ENCODE measurements around the gene FBXL17. TPM values are rescaled to one million over a fixed set of nuclear protein-coding genes. Genes with fewer than 3 reads are reported as not detected.

FBXL17 gene
- total RNA-seq, 1 experiment from 2014 or later: 5.3 TPM

DNA sequence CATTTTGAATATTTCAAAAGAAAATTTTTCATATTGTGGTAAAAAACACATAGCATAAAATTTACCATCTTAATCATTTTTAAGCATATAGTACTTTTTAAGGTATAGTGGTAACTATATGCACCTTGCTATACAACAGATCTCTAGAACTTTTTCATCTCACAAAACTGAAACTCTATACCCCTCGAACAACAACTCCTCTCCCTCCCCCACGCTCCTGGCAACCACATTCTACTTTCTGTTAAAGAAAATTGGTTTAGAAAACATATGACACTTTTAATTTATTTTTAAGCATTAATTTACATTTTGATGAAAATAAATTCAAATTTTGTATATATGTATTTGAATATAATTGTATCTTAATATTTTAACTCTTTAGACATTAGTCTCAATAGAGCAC lies 563.9 kb downstream of the FBXL17 start:
- Histone ChIP-seq H3K9ac (ENCODE audit: extremely low read depth, insufficient read length, low read length) (no peak overlapping the region), H3K27ac (ENCODE audit: insufficient read length, low read depth, low read length) (no peak overlapping the region), H3K9me3 (ENCODE audit: control insufficient read depth, low read depth, low read length) (no peaks in the 10 kb centered on the region), H2AK5ac (ENCODE audit: insufficient read length, low read length) (no peak overlapping the region), H4K5ac (ENCODE audit: insufficient read length, low read depth, low read length) (no peak overlapping the region), H3T11ph (ENCODE audit: low read length) (no peak overlapping the region), H2BK20ac (ENCODE audit: low read depth, low read length, poor library complexity, severe bottlenecking) (no peak overlapping the region), H2BK12ac (ENCODE audit: insufficient read length, low read depth, low read length) (no peak overlapping the region), H3K18ac (ENCODE audit: insufficient read length, low read depth, low read length) (no peak overlapping the region), H3K79me1 (ENCODE audit: insufficient read depth, low read depth, low read length, poor library complexity, severe bottlenecking) (no peaks in the 10 kb centered on the region), H3K79me2 (ENCODE audit: insufficient read depth, low read length) (no peaks in the 10 kb centered on the region), H2BK120ac (ENCODE audit: low read depth, low read length, poor library complexity, severe bottlenecking) (no peak overlapping the region), H4K20me1 (ENCODE audit: control insufficient read depth, insufficient read depth, insufficient read length) (no peaks in the 10 kb centered on the region), H3K23me2 (ENCODE audit: insufficient read length, low read depth, low read length, poor library complexity, severe bottlenecking) (peaks cover 2% of the 10 kb centered on the region), H3K4me2 (ENCODE audit: insufficient read depth, insufficient read length, low read length) (no peak overlapping the region), H4K91ac (ENCODE audit: insufficient read length, low read depth, low read length) (no peak overlapping the region), H3K23ac (ENCODE audit: insufficient read length, low read depth, low read length) (no peak overlapping the region), H3K27me3 (ENCODE audit: insufficient read depth, low read length) (no peaks in the 10 kb centered on the region), H2BK15ac (ENCODE audit: low read depth, low read length) (no peak overlapping the region), H2BK5ac (ENCODE audit: insufficient read length, low read length) (no peak overlapping the region), H3K14ac (ENCODE audit: insufficient read depth, low read length) (no peak overlapping the region), H4K8ac (replicated peaks; ENCODE audit: insufficient read length, low read depth, low read length) (no peak overlapping the region), H3K56ac (ENCODE audit: insufficient read length, low read depth, low read length) (no peak overlapping the region), H3K4me1 (ENCODE audit: insufficient read depth, low read length) (peaks cover 2% of the 10 kb centered on the region; the same call in 1 of the 2 replicates), H2AFZ (ENCODE audit: low read length) (no peak overlapping the region), H3K4ac (ENCODE audit: low read depth, low read length) (no peak overlapping the region)
- Mint-ChIP-seq H3K4me1 (peaks cover 17 to 21% of the 10 kb centered on the region in 2 experiments), H3K9me3 (peaks cover 6% of the 10 kb centered on the region in 2 experiments), H3K27me3 (ENCODE audit: low read depth) (peaks cover 5% of the 10 kb centered on the region), H3K27ac (no peak overlapping the region), H3K4me3 (no peak overlapping the region), H3K36me3 (ENCODE audit: insufficient read depth in 1 of 3, low read depth in 3 of 3) (peaks cover 6 to 10% (median 7%) of the 10 kb centered on the region in 3 experiments)
- TF ChIP-seq, protein P1, sequence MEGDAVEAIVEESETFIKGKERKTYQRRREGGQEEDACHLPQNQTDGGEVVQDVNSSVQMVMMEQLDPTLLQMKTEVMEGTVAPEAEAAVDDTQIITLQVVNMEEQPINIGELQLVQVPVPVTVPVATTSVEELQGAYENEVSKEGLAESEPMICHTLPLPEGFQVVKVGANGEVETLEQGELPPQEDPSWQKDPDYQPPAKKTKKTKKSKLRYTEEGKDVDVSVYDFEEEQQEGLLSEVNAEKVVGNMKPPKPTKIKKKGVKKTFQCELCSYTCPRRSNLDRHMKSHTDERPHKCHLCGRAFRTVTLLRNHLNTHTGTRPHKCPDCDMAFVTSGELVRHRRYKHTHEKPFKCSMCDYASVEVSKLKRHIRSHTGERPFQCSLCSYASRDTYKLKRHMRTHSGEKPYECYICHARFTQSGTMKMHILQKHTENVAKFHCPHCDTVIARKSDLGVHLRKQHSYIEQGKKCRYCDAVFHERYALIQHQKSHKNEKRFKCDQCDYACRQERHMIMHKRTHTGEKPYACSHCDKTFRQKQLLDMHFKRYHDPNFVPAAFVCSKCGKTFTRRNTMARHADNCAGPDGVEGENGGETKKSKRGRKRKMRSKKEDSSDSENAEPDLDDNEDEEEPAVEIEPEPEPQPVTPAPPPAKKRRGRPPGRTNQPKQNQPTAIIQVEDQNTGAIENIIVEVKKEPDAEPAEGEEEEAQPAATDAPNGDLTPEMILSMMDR (conservative IDR thresholded peaks at IDR 0.05): no peak
- WGBS (ENCODE audit: extremely low coverage, insufficient read length, low lambda C conversion rate): no CpG with 5 or more reads among the region's 2 CpGs
- DNase-seq: no peak
